Left lung (tissue), 10 donors: ENCODE data around the gene FGF22. TPM values are rescaled to one million over a fixed set of nuclear protein-coding genes. Genes with fewer than 3 reads are reported as not detected.
A peak's percentile ranks its signal among the peaks of the same experiment; 100 is the strongest.

Experiments used
- ATAC-seq: fragments of 200-7000 bp; cut with Tn5 transposase; one replicate; pipeline ENCODE4 v1.9.1; 2020; ENCODE audit warnings: moderate library complexity
- DNase-seq, 4 donors: peaks; one replicate each; pipeline ENCODE4 v3.0.0-alpha.2; 2013 to 2020
- H3K27ac ChIP-seq, 2 donors: fragments of 200-600 bp; sonication (generic) in 1 of 2; one replicate each; pipeline versions ENCODE4 v1.5.0 to v1.8.0; 2020 to 2021
- H3K27me3 ChIP-seq, 2 donors: fragments of 200-600 bp; sonication (generic) in 1 of 2; one replicate each; pipeline versions ENCODE4 v1.5.0 to v1.8.0; 2020 to 2021
- H3K36me3 ChIP-seq, 2 donors: fragments of 200-600 bp; sonication (generic) in 1 of 2; one replicate each; pipeline versions ENCODE4 v1.5.0 to v1.8.0; 2020 to 2021
- H3K4me1 ChIP-seq, 2 donors: fragments of 200-600 bp; one replicate each; pipeline ENCODE4 v1.8.0; 2021
- H3K4me3 ChIP-seq, 2 donors: fragments of 200-600 bp; sonication (generic) in 1 of 2; one replicate each; pipeline versions ENCODE4 v1.5.0 to v1.8.0; 2020 to 2021; ENCODE audit warnings: mild to moderate bottlenecking in 1 of 2
- H3K9me3 ChIP-seq, 2 donors: fragments of 200-600 bp; sonication (generic) in 1 of 2; one replicate each; pipeline versions ENCODE4 v1.5.0 to v1.8.0; 2020 to 2021
- CTCF ChIP-seq, 2 donors: fragments of 200-600 bp; sonication (generic) in 1 of 2; IDR thresholded peaks; one replicate each; pipeline versions ENCODE4 v1.5.0 to v1.8.0; 2021; ENCODE audit warnings: antibody characterized with exemption in 2 of 2
- intact Hi-C, 2 donors: fragments of 100-400 bp; cut with DNase I; formaldehyde crosslinking; loops; one replicate each; pipeline versions ENCODE4 v1.11.2 to v1.14.2; 2022
- polyA plus RNA-seq, 6 donors: library from polyadenylated mRNA; unstranded; fragments of 120-200 nt; gene quantifications; one replicate each; pipeline ENCODE4 v1.2.1, GENCODE V29; 2013; ENCODE audit not compliant: insufficient read length in 6 of 6
- total RNA-seq, 2 donors: library from RNA; stranded (reverse); fragmentation: NEBNext Ultra II Directional; extraction: Animal tissue kit (Norgen Biotek cat#: 25700); gene quantifications; one replicate each; pipeline ENCODE4 v1.2.1, GENCODE V29; 2021
- donor health status: DM: no; HTN: yes; CAD: no.
- donor health status: DM: no; HTN: no; CAD: no.

FGF22 gene
- total and polyA plus RNA-seq, 8 donors: 0.21 to 0.48 (median 0.30) TPM

GRCh38 chr19:681029-682019 is 41.6 kb downstream of the FGF22 start:
- TF ChIP-seq CTCF (IDR thresholded peaks at IDR 0.05): no peak
- peak overlapping the region; percentile 79 to 91 for H3K27ac ChIP-seq
- H3K27me3 ChIP-seq: peaks cover 0 to 18% of the 10 kb centered on the region in 2 donors
- no peaks in the 10 kb centered on the region for H3K36me3 ChIP-seq
- H3K4me1 ChIP-seq: peaks cover 9 to 41% of the 10 kb centered on the region in 2 donors
- peak overlapping the region in 1 of 2 donors; percentile 60 for H3K4me3 ChIP-seq
- intact Hi-C loops: no loop called here
- no peaks in the 10 kb centered on the region for H3K9me3 ChIP-seq
- DNase-seq (peak in 3 of 4 donors; percentile 85 to 96 (median 95)), ATAC-seq (no peak)

DNA sequence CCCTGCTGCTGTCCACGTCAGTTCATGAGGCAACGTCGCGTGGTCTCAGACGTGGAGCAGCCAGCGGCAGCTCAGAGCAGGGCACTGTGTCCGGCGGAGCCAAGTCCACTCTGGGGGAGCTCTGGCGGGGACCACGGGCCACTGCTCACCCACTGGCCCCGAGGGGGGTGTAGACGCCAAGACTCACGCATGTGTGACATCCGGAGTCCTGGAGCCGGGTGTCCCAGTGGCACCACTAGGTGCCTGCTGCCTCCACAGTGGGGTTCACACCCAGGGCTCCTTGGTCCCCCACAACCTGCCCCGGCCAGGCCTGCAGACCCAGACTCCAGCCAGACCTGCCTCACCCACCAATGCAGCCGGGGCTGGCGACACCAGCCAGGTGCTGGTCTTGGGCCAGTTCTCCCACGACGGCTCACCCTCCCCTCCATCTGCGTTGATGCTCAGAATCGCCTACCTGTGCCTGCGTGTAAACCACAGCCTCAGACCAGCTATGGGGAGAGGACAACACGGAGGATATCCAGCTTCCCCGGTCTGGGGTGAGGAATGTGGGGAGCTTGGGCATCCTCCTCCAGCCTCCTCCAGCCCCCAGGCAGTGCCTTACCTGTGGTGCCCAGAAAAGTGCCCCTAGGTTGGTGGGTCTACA is 43.1 kb downstream of the FGF22 start:
- Histone ChIP-seq H3K27ac (no peak overlapping the region), H3K9me3 (no peaks in the 10 kb centered on the region), H3K27me3 (peaks cover 0 to 3% of the 10 kb centered on the region in 2 donors), H3K4me1 (peaks cover 9 to 26% of the 10 kb centered on the region in 2 donors), H3K36me3 (no peaks in the 10 kb centered on the region), H3K4me3 (no peak overlapping the region)
- ATAC-seq (no peak), DNase-seq (no peak)
- no peak for TF ChIP-seq CTCF (IDR thresholded peaks at IDR 0.05)
- intact Hi-C loops: no loop called here

DNA sequence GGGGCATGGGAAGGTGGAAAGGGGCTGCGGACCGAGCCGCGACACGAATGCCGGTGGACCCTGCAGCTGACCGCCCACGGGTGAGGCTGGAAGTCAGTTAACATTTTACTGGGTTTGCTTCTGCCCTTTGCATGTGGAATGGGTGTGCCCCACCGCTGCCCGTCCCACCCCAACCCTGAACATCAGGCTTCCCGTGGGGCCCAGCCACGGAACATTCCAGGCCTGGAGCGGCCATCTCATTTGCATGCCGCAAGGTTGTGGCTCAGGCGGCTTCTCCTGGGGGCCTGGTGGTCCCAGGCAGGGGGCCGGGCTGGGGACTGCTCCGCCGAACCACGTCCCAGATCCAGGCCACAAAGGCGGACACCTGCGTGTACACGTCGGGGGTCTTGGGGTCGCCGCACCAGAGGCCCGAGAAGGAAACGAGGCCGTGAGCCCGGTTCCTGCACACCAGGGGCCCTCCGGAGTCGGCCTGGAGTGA is 45.8 kb downstream of the FGF22 start:
- Histone ChIP-seq H3K9me3 (no peaks in the 10 kb centered on the region), H3K36me3 (no peaks in the 10 kb centered on the region), H3K27me3 (no peaks in the 10 kb centered on the region), H3K4me1 (peaks cover 0 to 7% of the 10 kb centered on the region in 2 donors), H3K27ac (no peak overlapping the region), H3K4me3 (no peak overlapping the region)
- no peak for DNase-seq
- no peak for TF ChIP-seq CTCF (IDR thresholded peaks at IDR 0.05)
- ATAC-seq: no peak
- intact Hi-C loops: no loop called here

- no peak for TF ChIP-seq CTCF (IDR thresholded peaks at IDR 0.05)
- no peaks in the 10 kb centered on the region for H3K27me3 ChIP-seq
- peaks cover 0 to under 1% of the 10 kb centered on the region in 2 donors for H3K4me1 ChIP-seq
- intact Hi-C loops: no loop called here
- no peaks in the 10 kb centered on the region for H3K9me3 ChIP-seq
- no peak for DNase-seq
- H3K4me3 ChIP-seq: no peak overlapping the region
- no peak for ATAC-seq
- no peak overlapping the region for H3K27ac ChIP-seq
- H3K36me3 ChIP-seq: no peaks in the 10 kb centered on the region
Measured at GRCh38 chr19:686589-687297, 47.1 kb downstream of the FGF22 start.
